ENCODE results near the gene TMPRSS12.
"Not testable (repeated sequence)": the region's sequence is repeated elsewhere in the genome, so short reads cannot be mapped to it uniquely, and the experiment has no call there.

TMPRSS12 gene

GRCh38 chr12:50842637-50843493 lies at the start of gene TMPRSS12:
TSS of gene TMPRSS12 (plus strand) at chr12:50842926. CDS start at chr12:50842965, 39 bp downstream.
- no peak for DNase-seq

- DNase-seq: no peak
These were observed 42.8 kb upstream of the TMPRSS12 start for GRCh38 chr12:50799908-50800307.

GRCh38 chr12:50803230-50803875 lies 39.4 kb upstream of the TMPRSS12 start:
- no peak for DNase-seq

- no peak for DNase-seq
These were observed 36.5 kb upstream of the TMPRSS12 start for GRCh38 chr12:50806176-50806575.

GRCh38 chr12:50809131-50809530 lies 33.6 kb upstream of the TMPRSS12 start:
- not testable (repeated sequence) for DNase-seq

- DNase-seq: not testable (repeated sequence)
These were observed 27.8 kb upstream of the TMPRSS12 start for GRCh38 chr12:50814921-50815320.

- no peak for DNase-seq
These were observed 22.5 kb upstream of the TMPRSS12 start for GRCh38 chr12:50820177-50820576.

- no peak for DNase-seq
These were observed 20.6 kb upstream of the TMPRSS12 start for GRCh38 chr12:50822082-50822481.

GRCh38 chr12:50823724-50824123 lies 19.0 kb upstream of the TMPRSS12 start:
- not testable (repeated sequence) for DNase-seq

- DNase-seq: no peak
These were observed 17.8 kb upstream of the TMPRSS12 start for GRCh38 chr12:50824914-50825313.

GRCh38 chr12:50825372-50825838 lies 17.3 kb upstream of the TMPRSS12 start:
- peak in 1 of 2 experiments; percentile 32 for DNase-seq

GRCh38 chr12:50828121-50828520 lies 14.6 kb upstream of the TMPRSS12 start:
- no peak for DNase-seq

GRCh38 chr12:50828886-50829285 lies 13.8 kb upstream of the TMPRSS12 start:
- no peak for DNase-seq

GRCh38 chr12:50833801-50834200 lies 8.9 kb upstream of the TMPRSS12 start:
- not testable (repeated sequence) for DNase-seq

- DNase-seq: peak in 1 of 2 experiments; percentile 28
These were observed 3.7 kb upstream of the TMPRSS12 start for GRCh38 chr12:50839042-50839441.

- no peak for DNase-seq
These were observed 1.8 kb upstream of the TMPRSS12 start for GRCh38 chr12:50840809-50841487.

- DNase-seq: no peak
These were observed 802 bp upstream of the TMPRSS12 start for GRCh38 chr12:50841716-50842531.

- no peak for DNase-seq
These were observed 2.4 kb downstream of the TMPRSS12 start for GRCh38 chr12:50845021-50845647.

GRCh38 chr12:50848963-50849362 lies 6.2 kb downstream of the TMPRSS12 start:
- DNase-seq: no peak

- DNase-seq: not testable (repeated sequence)
These were observed 12.5 kb downstream of the TMPRSS12 start for GRCh38 chr12:50855218-50855617.

- DNase-seq: not testable (repeated sequence)
These were observed 13.0 kb downstream of the TMPRSS12 start for GRCh38 chr12:50855679-50856078.

All from NCI-H524 (cell line).